ENCODE results near the gene NR6A1.

- TF ChIP-seq, protein P1, sequence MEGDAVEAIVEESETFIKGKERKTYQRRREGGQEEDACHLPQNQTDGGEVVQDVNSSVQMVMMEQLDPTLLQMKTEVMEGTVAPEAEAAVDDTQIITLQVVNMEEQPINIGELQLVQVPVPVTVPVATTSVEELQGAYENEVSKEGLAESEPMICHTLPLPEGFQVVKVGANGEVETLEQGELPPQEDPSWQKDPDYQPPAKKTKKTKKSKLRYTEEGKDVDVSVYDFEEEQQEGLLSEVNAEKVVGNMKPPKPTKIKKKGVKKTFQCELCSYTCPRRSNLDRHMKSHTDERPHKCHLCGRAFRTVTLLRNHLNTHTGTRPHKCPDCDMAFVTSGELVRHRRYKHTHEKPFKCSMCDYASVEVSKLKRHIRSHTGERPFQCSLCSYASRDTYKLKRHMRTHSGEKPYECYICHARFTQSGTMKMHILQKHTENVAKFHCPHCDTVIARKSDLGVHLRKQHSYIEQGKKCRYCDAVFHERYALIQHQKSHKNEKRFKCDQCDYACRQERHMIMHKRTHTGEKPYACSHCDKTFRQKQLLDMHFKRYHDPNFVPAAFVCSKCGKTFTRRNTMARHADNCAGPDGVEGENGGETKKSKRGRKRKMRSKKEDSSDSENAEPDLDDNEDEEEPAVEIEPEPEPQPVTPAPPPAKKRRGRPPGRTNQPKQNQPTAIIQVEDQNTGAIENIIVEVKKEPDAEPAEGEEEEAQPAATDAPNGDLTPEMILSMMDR (IDR thresholded peaks at IDR 0.05; ENCODE audit: insufficient read depth, low read length) = no peak
- TF ChIP-seq, protein P2, sequence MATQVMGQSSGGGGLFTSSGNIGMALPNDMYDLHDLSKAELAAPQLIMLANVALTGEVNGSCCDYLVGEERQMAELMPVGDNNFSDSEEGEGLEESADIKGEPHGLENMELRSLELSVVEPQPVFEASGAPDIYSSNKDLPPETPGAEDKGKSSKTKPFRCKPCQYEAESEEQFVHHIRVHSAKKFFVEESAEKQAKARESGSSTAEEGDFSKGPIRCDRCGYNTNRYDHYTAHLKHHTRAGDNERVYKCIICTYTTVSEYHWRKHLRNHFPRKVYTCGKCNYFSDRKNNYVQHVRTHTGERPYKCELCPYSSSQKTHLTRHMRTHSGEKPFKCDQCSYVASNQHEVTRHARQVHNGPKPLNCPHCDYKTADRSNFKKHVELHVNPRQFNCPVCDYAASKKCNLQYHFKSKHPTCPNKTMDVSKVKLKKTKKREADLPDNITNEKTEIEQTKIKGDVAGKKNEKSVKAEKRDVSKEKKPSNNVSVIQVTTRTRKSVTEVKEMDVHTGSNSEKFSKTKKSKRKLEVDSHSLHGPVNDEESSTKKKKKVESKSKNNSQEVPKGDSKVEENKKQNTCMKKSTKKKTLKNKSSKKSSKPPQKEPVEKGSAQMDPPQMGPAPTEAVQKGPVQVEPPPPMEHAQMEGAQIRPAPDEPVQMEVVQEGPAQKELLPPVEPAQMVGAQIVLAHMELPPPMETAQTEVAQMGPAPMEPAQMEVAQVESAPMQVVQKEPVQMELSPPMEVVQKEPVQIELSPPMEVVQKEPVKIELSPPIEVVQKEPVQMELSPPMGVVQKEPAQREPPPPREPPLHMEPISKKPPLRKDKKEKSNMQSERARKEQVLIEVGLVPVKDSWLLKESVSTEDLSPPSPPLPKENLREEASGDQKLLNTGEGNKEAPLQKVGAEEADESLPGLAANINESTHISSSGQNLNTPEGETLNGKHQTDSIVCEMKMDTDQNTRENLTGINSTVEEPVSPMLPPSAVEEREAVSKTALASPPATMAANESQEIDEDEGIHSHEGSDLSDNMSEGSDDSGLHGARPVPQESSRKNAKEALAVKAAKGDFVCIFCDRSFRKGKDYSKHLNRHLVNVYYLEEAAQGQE (IDR thresholded peaks at IDR 0.05; ENCODE audit: insufficient replicate concordance, low read depth) = no peak
Observed at GRCh38 chr9:124518116-124518515, 253.0 kb downstream of the NR6A1 start.

Measured in HL-60 (cell line).